Measurements from ENCODE around the gene FSTL3. TPM values are rescaled to one million over a fixed set of nuclear protein-coding genes. Genes with fewer than 3 reads are reported as not detected.

FSTL3 gene
- total RNA-seq, 2 donors from 2014 or later = 9.8 to 14.1 TPM

DNA sequence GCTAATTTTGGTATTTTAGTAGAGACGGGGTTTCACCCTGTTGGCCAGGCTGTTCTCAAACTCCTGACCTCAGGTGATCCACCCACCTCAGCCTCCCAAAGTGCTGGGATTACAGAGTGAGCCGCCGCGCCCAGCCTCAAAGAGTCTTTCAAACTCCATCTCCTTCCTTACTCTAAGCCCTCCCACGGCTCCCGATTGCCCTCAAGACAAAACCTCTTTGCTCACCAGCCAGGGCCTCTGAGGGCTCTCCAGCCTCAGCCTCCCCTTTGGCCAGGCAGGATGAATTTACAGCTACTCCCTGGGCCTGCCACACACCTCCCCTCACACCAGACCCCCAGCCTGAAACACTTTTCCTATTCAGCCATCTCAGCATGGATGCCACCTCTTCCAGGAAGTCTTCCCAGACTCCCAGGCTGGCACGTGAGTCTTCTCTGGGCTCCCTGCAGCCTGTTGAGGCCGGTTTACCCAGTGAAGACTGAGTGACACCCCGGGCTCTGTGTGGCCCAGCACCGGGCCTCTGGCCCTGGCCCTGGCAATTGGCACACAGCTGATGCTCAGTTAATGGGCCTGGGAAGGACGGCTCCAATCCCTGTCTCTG is 11.5 kb downstream of the FSTL3 start:
- no peak overlapping the region for H3K27ac ChIP-seq (ENCODE audit: low read depth, low read length)
- H3K27me3 ChIP-seq (ENCODE audit: control insufficient read depth, insufficient read depth, low read length, poor library complexity, severe bottlenecking) = no peaks in the 10 kb centered on the region
- H3K4me1 ChIP-seq (ENCODE audit: control insufficient read depth, insufficient read depth, low read length) = no peaks in the 10 kb centered on the region
- TF ChIP-seq, protein P1, sequence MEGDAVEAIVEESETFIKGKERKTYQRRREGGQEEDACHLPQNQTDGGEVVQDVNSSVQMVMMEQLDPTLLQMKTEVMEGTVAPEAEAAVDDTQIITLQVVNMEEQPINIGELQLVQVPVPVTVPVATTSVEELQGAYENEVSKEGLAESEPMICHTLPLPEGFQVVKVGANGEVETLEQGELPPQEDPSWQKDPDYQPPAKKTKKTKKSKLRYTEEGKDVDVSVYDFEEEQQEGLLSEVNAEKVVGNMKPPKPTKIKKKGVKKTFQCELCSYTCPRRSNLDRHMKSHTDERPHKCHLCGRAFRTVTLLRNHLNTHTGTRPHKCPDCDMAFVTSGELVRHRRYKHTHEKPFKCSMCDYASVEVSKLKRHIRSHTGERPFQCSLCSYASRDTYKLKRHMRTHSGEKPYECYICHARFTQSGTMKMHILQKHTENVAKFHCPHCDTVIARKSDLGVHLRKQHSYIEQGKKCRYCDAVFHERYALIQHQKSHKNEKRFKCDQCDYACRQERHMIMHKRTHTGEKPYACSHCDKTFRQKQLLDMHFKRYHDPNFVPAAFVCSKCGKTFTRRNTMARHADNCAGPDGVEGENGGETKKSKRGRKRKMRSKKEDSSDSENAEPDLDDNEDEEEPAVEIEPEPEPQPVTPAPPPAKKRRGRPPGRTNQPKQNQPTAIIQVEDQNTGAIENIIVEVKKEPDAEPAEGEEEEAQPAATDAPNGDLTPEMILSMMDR (conservative IDR thresholded peaks at IDR 0.05) = no peak
- no peak overlapping the region for H3K27ac Mint-ChIP-seq
- H3K36me3 ChIP-seq (ENCODE audit: control insufficient read depth, insufficient read depth, low read length) = no peaks in the 10 kb centered on the region
- H3K27me3 Mint-ChIP-seq (ENCODE audit: insufficient read depth) = peaks cover 4% of the 10 kb centered on the region
- H3K9me3 ChIP-seq (ENCODE audit: control insufficient read depth, low read length) = no peaks in the 10 kb centered on the region
- no peaks in the 10 kb centered on the region for H3K4me1 Mint-ChIP-seq
- DNase-seq = no peak
- H3K36me3 Mint-ChIP-seq (ENCODE audit: low read depth) = no peaks in the 10 kb centered on the region
- H3K4me3 Mint-ChIP-seq = no peak overlapping the region
- H3K4me3 ChIP-seq (ENCODE audit: low read length) = no peak overlapping the region
- H3K9ac ChIP-seq (ENCODE audit: extremely low read depth, low read length, poor library complexity, severe bottlenecking) = no peak overlapping the region
- 85 to 88% methylated on average over 10 to 11 of the region's 11 CpGs for WGBS, 2 experiments (ENCODE audit: insufficient coverage in 1 of 2, insufficient read length in 1 of 2)
- no peaks in the 10 kb centered on the region for H3K9me3 Mint-ChIP-seq

DNA sequence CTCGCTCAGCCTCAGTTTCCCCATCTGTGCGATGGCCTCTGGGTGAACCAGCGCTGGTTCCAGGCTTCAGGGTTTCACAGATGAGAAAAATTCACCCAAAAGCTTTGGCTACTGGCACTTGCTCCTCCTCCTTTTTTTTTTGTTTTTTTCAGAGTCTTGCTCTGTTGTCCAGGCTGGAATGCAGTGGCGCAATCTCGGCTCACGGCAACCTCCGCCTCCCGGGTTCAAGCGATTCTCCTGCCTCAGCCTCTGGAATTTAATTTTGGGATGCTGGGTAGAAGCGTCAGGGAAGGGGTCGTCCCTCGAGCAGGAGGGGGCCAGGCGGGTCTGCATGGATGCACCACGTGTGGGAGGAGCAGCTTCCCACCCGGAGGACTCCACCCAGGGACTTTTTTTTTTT is 12.0 kb downstream of the FSTL3 start:
- H3K27ac Mint-ChIP-seq = no peak overlapping the region
- WGBS, 2 experiments (ENCODE audit: insufficient coverage in 1 of 2, insufficient read length in 1 of 2) = 88 to 90% methylated on average over 12 to 15 of the region's 15 CpGs
- H3K27me3 ChIP-seq (ENCODE audit: control insufficient read depth, insufficient read depth, low read length, poor library complexity, severe bottlenecking) = no peaks in the 10 kb centered on the region
- H3K36me3 Mint-ChIP-seq (ENCODE audit: low read depth) = no peaks in the 10 kb centered on the region
- TF ChIP-seq, protein P1 (conservative IDR thresholded peaks at IDR 0.05) = no peak
- H3K27ac ChIP-seq (ENCODE audit: low read depth, low read length) = no peak overlapping the region
- H3K4me3 ChIP-seq (ENCODE audit: low read length) = no peak overlapping the region
- no peak overlapping the region for H3K4me3 Mint-ChIP-seq
- no peaks in the 10 kb centered on the region for H3K9me3 ChIP-seq (ENCODE audit: control insufficient read depth, low read length)
- H3K36me3 ChIP-seq (ENCODE audit: control insufficient read depth, insufficient read depth, low read length) = no peaks in the 10 kb centered on the region
- no peak for DNase-seq
- no peaks in the 10 kb centered on the region for H3K4me1 Mint-ChIP-seq
- no peaks in the 10 kb centered on the region for H3K4me1 ChIP-seq (ENCODE audit: control insufficient read depth, insufficient read depth, low read length)
- peaks cover 4% of the 10 kb centered on the region for H3K27me3 Mint-ChIP-seq (ENCODE audit: insufficient read depth)
- H3K9ac ChIP-seq (ENCODE audit: extremely low read depth, low read length, poor library complexity, severe bottlenecking) = no peak overlapping the region
- no peaks in the 10 kb centered on the region for H3K9me3 Mint-ChIP-seq

DNA sequence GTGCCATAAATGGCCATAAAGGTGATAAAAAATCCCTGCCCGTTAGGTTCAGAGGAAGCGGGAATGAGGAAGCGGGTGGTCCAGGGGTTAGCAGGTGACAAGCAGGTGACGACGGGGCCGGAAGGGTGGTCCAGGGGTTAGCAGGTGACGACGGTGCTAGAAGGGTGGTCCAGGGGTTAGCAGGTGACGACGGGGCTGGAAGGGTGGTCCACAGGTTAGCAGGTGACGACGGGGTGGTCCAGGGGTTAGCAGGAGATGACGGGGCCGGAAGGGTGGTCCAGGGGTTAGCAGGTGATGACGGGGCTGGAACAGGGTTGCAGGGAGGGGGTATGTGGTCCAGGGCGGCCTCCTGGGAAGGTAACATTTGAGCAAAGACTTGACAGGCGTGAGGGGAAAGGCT is 12.8 kb downstream of the FSTL3 start:
- Mint-ChIP-seq H3K4me1 (no peaks in the 10 kb centered on the region), H3K9me3 (no peaks in the 10 kb centered on the region), H3K27me3 (ENCODE audit: insufficient read depth) (peaks cover 4% of the 10 kb centered on the region), H3K4me3 (no peak overlapping the region), H3K27ac (no peak overlapping the region), H3K36me3 (ENCODE audit: low read depth) (no peaks in the 10 kb centered on the region)
- Histone ChIP-seq H3K4me1 (ENCODE audit: control insufficient read depth, insufficient read depth, low read length) (no peaks in the 10 kb centered on the region), H3K9me3 (ENCODE audit: control insufficient read depth, low read length) (no peaks in the 10 kb centered on the region), H3K27me3 (ENCODE audit: control insufficient read depth, insufficient read depth, low read length, poor library complexity, severe bottlenecking) (no peaks in the 10 kb centered on the region), H3K9ac (ENCODE audit: extremely low read depth, low read length, poor library complexity, severe bottlenecking) (no peak overlapping the region), H3K27ac (ENCODE audit: low read depth, low read length) (no peak overlapping the region), H3K36me3 (ENCODE audit: control insufficient read depth, insufficient read depth, low read length) (no peaks in the 10 kb centered on the region), H3K4me3 (ENCODE audit: low read length) (no peak overlapping the region)
- DNase-seq = no peak
- WGBS, 2 experiments (ENCODE audit: insufficient coverage in 1 of 2, insufficient read length in 1 of 2) = 92 to 97% methylated on average over 15 to 17 of the region's 17 CpGs
- TF ChIP-seq, protein P1 (conservative IDR thresholded peaks at IDR 0.05) = no peak

Data from endodermal cell (in vitro differentiated cells).